HG02840 (cell line): ENCODE measurements around the gene EPHA3.

Source experiments
- ATAC-seq: cut with Tn5 transposase; IDR thresholded peaks from one replicate; pipeline ENCODE4 v1.9.1; 2021; ENCODE audit warnings: mild to moderate bottlenecking, moderate library complexity, moderate number of reproducible peaks; ENCODE audit not compliant: unreplicated experiment, low FRiP score

The EPHA3 gene

GRCh38 chr3:89223188-89223587 lies 115.8 kb downstream of the EPHA3 start:
- ATAC-seq, result no peak

GRCh38 chr3:89227218-89227617 lies 119.8 kb downstream of the EPHA3 start:
- no peak for ATAC-seq

GRCh38 chr3:89227634-89228033 lies 120.2 kb downstream of the EPHA3 start:
- no peak for ATAC-seq

- no peak for ATAC-seq
Measured at GRCh38 chr3:89232155-89232554, 124.7 kb downstream of the EPHA3 start.

GRCh38 chr3:89234620-89235019 lies 127.2 kb downstream of the EPHA3 start:
- ATAC-seq, result no peak

GRCh38 chr3:89238846-89239245 lies 131.4 kb downstream of the EPHA3 start:
- no peak for ATAC-seq

GRCh38 chr3:89239774-89240173 lies 132.4 kb downstream of the EPHA3 start:
- no peak for ATAC-seq

- ATAC-seq, result no peak
Measured at GRCh38 chr3:89245612-89246011, 138.2 kb downstream of the EPHA3 start.

GRCh38 chr3:89246326-89246725 lies 138.9 kb downstream of the EPHA3 start:
- no peak for ATAC-seq

DNA sequence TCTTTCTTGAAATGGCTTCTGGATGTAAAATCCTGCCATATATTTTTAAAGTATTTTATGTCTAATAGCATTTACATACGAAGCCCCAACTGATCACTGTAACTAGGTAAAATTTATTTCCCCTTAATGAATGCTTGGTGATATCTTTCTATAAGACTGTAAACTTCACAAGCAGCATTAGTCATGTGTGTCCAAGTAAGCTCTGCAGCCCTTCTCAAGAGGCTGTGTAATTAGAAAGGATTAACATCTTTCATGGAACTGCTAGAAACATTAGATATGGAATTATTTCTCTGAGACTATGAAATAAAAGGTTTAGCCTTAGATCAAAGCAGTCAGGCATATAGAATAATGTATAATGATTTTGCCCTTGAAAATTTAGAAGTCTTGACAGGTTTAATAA lies 143.3 kb downstream of the EPHA3 start:
- no peak for ATAC-seq

GRCh38 chr3:89252016-89252415 lies 144.6 kb downstream of the EPHA3 start:
- no peak for ATAC-seq

- no peak for ATAC-seq
Measured at GRCh38 chr3:89252860-89253259, 145.4 kb downstream of the EPHA3 start.

- no peak for ATAC-seq
Measured at GRCh38 chr3:89256395-89256794, 149.0 kb downstream of the EPHA3 start.

DNA sequence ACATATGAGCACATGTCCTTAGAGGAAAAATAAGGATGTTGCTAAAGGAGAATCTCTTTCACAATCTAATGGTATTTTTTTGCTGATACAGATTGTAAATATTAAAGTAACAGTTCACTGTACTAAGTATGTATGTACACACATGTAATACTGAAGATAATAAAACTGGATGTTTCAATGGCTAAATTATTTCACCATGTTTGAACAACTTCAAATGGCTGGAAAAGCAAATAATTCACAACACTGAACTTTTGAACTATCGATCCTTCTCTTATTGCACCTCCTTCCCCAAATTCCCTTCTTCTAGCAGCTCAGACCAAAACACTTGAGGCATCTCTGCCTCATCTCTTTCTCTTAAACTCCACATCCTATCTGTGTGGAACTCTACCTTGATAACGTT lies 149.5 kb downstream of the EPHA3 start:
- ATAC-seq, result no peak

DNA sequence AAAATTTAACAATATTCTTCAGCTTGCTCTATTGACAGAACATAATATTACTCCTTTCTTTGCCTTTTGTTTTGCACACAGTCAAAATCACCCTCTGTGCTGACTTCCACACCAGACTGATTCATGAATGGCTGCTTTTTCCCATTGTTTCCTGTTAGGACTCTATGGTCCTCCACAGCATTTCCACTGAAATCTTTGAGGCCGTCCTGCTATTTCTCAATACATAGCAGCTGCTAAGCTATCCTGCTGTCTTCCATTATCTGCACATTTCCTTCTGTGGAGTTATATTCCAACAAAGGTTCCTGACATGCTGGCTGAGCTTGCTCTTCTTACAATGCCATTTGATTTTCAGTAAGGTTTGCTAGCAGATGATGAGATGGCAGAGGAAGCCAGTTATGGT lies 153.3 kb downstream of the EPHA3 start:
- no peak for ATAC-seq

- ATAC-seq, result no peak
Measured at GRCh38 chr3:89261673-89262072, 154.3 kb downstream of the EPHA3 start.

GRCh38 chr3:89262309-89262929 lies 155.0 kb downstream of the EPHA3 start:
- ATAC-seq, result no peak

- ATAC-seq, result no peak
Measured at GRCh38 chr3:89264037-89264560, 156.7 kb downstream of the EPHA3 start.

DNA sequence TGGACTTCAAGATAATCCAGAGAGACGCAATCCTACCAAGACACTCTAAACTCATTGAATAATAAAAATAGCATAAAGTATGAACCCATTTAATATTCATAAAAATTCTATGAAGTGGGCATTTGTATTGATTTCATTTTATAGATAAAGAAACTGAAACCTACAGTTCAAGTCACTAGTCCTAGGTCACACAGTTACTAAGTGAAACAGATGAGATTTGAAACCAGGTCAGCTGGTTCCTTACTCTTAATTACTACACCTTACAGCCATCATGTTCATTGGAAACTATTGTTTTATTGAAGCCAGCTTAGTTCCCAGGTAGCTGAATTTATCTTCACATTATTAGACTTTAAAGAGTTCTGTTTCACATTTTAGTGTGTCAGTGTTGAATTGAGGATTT lies 158.7 kb downstream of the EPHA3 start:
- ATAC-seq, result no peak

DNA sequence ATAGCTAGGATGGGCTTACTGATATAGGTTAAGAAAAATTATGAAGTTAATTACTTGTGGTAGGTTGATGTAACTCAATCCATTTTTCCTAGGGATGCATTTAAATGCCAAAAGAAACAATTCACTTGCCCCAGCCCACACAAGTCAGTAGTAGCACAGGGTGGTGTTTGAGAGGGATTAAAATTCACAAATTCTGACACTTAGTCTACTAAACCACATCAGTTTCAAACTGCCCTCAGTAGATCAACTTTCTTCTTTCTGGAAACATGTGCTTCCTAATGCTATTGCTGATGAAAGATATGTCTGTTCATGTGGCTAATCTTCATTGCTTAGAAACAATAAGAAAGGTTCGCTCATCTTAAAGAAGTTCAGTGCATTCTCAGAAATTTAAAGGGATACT lies 160.6 kb downstream of the EPHA3 start:
- ATAC-seq, result no peak

- ATAC-seq, result no peak
Measured at GRCh38 chr3:89270201-89270600, 162.8 kb downstream of the EPHA3 start.

DNA sequence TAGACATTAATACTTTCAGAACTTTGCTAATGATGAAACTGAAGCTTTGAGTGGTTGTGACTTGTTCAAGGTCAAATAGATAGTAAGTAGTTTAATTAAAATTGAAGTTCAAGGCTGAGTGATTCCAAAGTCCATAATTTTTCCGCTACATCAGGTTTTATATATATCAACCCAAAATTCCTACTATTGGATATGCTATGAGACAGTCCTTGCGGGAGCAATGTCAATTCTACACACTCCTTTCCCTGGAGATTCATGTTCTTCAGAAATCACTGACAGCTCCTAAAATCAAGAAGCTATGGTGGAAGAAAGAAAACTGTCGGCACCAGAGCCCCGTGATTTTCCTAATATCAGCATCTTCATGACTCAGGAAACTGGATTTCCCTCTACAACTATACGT lies 167.6 kb downstream of the EPHA3 start:
- ATAC-seq, result no peak

- ATAC-seq, result no peak
Measured at GRCh38 chr3:89276116-89276515, 168.7 kb downstream of the EPHA3 start.
